ENCODE measurements around the gene PPP2R3B. TPM values are rescaled to one million over a fixed set of nuclear protein-coding genes. Genes with fewer than 3 reads are reported as not detected.

PPP2R3B gene
- total RNA-seq, 4 donors from 2014 or later: 37.6 to 106 (median 46.6) TPM

DNA sequence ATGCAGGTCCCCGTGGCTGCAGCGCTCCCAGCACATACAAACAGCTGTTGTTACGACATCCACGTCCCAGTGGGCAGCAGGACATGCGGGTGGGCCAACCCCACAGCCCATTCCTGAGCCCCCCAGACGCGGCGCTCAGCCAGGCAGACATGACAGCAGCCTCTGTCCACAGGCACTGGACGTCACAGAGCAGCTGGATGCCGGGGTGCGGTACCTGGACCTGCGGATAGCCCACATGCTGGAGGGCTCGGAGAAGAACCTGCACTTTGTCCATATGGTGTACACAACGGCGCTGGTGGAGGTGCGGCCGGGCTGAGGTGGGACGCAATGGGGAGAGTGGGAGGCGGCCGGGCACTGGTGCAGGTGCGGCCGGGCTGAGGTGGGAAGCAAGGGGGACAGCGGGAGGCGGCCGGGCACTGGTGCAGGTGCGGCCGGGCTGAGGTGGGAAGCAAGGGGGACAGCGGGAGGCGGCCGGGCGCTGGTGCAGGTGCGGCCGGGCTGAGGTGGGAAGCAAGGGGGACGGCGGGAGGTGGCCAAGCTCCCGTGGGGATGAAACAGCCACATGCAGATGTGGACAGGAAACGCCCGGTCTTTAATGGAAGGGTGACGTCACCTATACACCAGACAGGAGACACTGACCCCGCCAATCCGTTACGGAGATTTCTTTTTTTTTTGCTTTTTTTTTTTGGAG lies 96.1 kb downstream of the PPP2R3B start:
- H3K4me3 ChIP-seq (ENCODE audit: low read depth, poor library complexity, severe bottlenecking): no peak overlapping the region
- WGBS, 2 donors: 91 to 94% methylated on average over 36 of the region's 42 CpGs
- intact Hi-C loops (cut with DNase I; ENCODE audit: low total_unique reads): no loop called here
- TF ChIP-seq POLR2A (IDR thresholded peaks at IDR 0.05): no peak
- TF ChIP-seq, protein P1, sequence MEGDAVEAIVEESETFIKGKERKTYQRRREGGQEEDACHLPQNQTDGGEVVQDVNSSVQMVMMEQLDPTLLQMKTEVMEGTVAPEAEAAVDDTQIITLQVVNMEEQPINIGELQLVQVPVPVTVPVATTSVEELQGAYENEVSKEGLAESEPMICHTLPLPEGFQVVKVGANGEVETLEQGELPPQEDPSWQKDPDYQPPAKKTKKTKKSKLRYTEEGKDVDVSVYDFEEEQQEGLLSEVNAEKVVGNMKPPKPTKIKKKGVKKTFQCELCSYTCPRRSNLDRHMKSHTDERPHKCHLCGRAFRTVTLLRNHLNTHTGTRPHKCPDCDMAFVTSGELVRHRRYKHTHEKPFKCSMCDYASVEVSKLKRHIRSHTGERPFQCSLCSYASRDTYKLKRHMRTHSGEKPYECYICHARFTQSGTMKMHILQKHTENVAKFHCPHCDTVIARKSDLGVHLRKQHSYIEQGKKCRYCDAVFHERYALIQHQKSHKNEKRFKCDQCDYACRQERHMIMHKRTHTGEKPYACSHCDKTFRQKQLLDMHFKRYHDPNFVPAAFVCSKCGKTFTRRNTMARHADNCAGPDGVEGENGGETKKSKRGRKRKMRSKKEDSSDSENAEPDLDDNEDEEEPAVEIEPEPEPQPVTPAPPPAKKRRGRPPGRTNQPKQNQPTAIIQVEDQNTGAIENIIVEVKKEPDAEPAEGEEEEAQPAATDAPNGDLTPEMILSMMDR (IDR thresholded peaks at IDR 0.05): no peak
- peak in 1 of 2 donors; percentile 75 for DNase-seq (ENCODE audit: low spot score in 2 of 2)

GRCh38 chrX:288561-288991 lies 98.1 kb downstream of the PPP2R3B start:
- TF ChIP-seq POLR2A (IDR thresholded peaks at IDR 0.05): no peak
- TF ChIP-seq, protein P1 (IDR thresholded peaks at IDR 0.05): no peak
- peak in 1 of 2 donors; percentile 79 for DNase-seq (ENCODE audit: low spot score in 2 of 2)
- intact Hi-C loops (cut with DNase I; ENCODE audit: low total_unique reads): no loop called here
- WGBS, 2 donors: 88 to 90% methylated on average over 24 of the region's 25 CpGs
- H3K4me3 ChIP-seq (ENCODE audit: low read depth, poor library complexity, severe bottlenecking): no peak overlapping the region

- intact Hi-C loops (cut with DNase I; ENCODE audit: low total_unique reads): no loop called here
- no peak for TF ChIP-seq POLR2A (IDR thresholded peaks at IDR 0.05)
- TF ChIP-seq, protein P1 (IDR thresholded peaks at IDR 0.05): no peak
- 71 to 79% methylated on average over 7 of the region's 7 CpGs for WGBS, 2 donors
- H3K4me3 ChIP-seq (ENCODE audit: low read depth, poor library complexity, severe bottlenecking): no peak overlapping the region
- DNase-seq (ENCODE audit: low spot score in 2 of 2): peak in 1 of 2 donors; percentile 32
These were observed 99.0 kb downstream of the PPP2R3B start for GRCh38 chrX:287670-288069.

DNA sequence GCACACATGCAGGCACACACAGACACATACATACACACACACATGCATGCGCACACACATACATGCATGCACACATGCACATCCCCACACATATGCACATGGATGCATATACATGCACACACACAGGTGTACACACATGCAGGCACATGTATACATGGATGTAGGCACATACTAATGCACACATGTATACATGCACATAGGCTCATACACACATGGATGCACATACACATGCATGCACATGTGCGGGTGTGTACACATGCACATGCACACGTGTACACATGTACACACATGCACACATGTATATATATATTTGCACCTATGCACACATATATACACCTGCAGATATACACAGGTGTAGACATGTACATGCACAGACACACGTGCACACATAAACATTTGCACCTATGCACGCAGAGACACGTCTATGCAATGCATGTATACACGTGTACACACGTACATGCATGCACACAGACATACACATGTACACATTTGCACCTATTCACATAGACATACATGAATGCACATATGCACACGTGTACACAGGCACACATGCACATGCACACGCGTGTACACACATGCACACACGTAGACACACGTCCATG lies 101.5 kb downstream of the PPP2R3B start:
- DNase-seq (ENCODE audit: low spot score in 2 of 2): no peak
- WGBS, 2 donors: 91 to 96% methylated on average over 13 of the region's 13 CpGs
- intact Hi-C loops (cut with DNase I; ENCODE audit: low total_unique reads): no loop called here
- no peak overlapping the region for H3K4me3 ChIP-seq (ENCODE audit: low read depth, poor library complexity, severe bottlenecking)
- TF ChIP-seq POLR2A (IDR thresholded peaks at IDR 0.05): no peak
- TF ChIP-seq, protein P1 (IDR thresholded peaks at IDR 0.05): no peak

Other genes starting within 250 kb of the PPP2R3B start
- 100 to 1,000 TPM in 1 of 4 donors, 10 to 100 TPM in 3; 64.1 to 111 (median 71.9) TPM for gene PLCXD1, start 105.5 kb downstream of the PPP2R3B start, total RNA-seq
- 10 to 100 TPM; 35.9 to 53.4 (median 48.2) TPM for gene GTPBP6, start 68.1 kb downstream of the PPP2R3B start, total RNA-seq
- gene SHOX, start 243.9 kb upstream of the PPP2R3B start, total RNA-seq: 1 to 10 TPM in 1 of 4 donors, under 1 TPM in 1, not detected in 2; 0.54 to 2.4 TPM